HL-60/S4 treated with retinoic acid at 250 ng/mL for 4 days and 3 days (cell line): ENCODE results near the gene STK40.

Experiments
- in situ Hi-C: fragments of 300-500 bp; cut with MboI; formaldehyde crosslinking; loops from 2 replicates; pipeline ENCODE4 v1.7.0; 2022; ENCODE audit warnings: low sequenced_read_pairs

Gene STK40

DNA sequence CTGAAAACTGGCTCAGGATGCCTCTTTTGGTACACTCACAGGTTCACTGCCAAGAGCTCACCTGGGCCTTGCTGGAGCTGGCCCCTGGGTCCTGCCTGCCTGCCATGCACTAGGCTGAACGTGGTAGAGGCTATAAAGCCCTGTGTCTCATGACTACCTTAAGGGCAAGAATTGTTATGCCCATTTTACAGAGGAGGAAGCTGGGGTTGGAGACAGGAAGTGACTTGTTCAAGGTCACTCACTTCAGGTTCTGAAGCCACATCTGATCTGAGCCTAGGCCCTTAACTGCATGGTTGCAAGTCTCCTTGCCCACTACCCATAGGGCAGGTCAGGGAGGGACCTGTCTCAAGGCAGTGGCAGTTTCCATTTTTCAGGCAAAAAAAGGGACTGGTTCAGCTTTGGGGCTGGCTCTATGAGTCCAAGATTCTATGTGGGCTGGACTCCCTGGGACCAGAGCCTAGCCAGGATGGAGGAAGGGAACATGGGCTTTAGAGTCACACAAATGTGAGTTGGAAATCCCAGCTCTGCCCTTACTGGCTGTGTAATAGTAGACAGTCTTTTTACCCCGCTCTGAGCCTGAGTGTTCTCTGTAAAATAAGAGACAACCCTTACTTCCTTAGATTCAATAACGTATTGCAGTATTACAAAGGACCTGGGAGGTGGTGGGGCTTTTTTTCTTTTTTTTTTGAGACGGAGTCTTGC is 7.8 kb downstream of the STK40 start:
- in situ Hi-C loops: no loop called here

DNA sequence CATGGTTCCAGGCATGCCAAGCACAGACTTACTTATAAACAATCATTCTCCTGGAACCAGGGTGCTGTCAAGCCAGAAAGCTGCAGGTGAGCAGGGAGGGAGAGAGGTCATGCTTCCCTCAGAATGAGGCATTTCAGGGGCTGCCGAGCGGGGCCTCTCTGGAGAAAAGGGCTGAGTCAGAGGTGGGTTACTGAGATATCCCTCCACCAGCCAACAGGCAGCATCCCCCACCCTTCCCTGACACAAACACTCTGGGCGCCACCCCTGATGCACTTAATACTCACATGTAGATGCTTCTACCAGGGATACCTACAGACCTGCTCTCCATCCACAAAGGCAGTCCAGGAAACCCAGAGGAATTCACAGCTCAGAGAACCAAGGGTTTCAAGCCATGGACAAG is 13.1 kb downstream of the STK40 start:
- in situ Hi-C loops: no loop called here

GRCh38 chr1:36369061-36369861 is 16.5 kb downstream of the STK40 start:
- in situ Hi-C loops: no loop called here

GRCh38 chr1:36367798-36368197 is 17.9 kb downstream of the STK40 start:
- in situ Hi-C loops: no loop called here

DNA sequence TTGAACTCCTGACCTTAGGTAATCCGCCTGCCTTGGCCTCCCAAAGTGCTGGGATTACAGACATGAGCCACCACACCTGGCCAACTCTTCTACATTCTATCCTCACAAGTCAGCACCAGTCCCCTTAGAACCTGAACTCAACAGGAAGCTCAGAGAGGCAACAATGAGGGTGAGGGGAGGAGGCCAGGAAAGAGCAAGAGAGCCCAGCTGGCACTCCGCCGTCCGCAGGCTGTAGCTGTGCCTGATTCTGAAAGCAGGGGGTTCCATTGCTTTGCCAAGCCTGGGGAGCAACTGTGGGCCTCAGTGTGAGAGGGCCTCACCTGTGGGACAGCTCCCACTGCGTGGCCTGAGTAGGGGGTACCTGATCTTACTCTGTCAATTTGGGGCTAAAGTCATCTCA is 18.7 kb downstream of the STK40 start:
- in situ Hi-C loops: no loop called here

DNA sequence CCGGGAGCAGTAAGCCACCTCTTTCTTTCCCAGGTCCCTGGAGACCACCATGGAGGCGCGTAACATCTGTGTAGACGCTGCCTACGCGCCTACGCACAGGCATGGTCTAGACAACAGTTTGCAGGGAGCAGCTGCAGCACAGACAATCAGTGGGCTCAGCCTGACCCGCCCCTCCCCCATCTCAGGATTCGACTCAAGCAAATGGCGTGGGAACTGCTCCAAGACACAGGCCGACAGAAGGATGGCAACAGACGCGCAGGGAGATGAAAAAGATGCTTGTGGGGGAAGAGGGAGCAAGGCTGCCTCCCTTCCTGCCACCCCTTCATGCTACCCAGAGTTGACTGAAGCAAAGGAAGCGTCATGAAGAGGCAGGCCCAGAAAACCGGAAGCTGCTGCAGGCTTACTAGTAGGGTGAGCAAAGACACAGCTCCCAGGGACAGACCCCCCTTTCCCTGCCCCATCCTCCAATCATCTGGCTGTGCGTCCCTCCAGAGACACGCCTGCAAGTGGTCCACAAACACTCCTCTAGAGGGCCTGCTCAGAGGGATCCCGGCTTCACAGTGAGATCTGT is 19.5 kb downstream of the STK40 start:
- in situ Hi-C loops: no loop called here

DNA sequence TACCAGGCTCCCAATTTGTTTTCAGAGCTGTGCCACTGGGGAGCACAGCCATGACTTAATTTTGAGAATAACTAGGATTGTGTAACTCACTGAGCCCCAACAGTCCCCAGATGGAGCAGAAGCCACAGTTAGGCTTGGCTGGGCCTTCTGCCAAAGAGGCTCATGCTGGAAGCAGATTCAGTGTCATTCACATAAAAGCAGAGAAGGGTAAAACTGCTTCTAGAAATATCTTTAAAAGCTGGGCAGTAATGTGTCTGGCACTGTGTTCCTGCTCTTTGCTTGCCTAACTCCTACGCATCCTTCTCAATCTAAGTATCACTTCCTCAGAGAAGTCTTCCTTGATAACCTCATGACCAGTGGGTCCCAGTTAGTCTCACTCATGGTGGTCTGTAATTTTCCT is 20.3 kb downstream of the STK40 start:
- in situ Hi-C loops: no loop called here

DNA sequence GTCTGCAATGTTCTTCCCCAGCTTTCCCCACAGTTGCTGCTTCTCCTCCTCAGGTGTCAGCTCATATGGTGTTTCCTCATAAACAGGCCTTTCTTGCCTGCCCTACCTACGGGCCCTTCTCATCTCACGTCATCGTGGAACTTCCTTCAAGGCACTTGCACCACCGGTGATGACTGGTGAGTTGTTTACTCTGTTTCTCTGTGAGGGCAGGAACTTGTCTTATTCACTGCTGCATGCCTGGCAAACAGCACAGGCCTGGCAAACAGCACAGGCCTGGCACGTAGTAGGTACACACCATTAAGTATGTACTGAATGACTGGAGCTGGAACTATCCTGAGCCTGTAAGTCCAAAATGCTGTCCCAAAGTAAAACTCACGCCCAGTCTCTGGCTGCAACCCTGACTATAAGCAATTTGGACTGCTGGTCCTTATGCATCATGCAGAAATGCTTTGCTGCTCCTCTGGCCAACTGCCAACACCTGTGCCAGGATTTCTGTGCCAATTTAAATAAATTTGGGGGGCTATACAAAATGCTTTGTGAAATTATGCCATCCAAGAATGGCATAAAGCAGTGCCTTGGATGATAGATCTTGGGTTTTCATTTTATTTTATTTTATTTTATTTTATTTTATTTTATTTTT is 25.7 kb downstream of the STK40 start:
- in situ Hi-C loops: no loop called here

DNA sequence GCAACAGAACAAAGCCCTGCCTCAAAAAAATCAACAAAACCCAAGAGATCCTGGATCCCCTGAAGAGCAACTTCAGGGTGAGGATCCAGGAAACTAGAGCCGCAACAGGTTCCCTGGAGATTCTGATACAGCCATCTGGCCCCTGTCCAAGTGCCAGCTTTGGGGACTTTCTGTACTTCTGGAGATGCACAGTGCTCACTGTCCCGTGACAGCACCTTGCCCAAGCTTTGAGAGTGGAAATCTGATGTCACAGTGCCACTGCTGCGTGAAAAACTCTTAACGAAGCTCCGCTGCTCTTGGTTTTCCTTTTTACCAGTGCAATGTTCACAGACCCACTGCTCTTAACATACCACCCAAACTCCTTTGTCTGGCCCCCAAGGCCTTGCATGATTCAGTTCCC is 26.3 kb downstream of the STK40 start:
- in situ Hi-C loops: no loop called here

- in situ Hi-C loops: no loop called here
Observed at GRCh38 chr1:36358514-36359084, 27.1 kb downstream of the STK40 start.

GRCh38 chr1:36355811-36356210 is 29.9 kb downstream of the STK40 start:
- in situ Hi-C loops: no loop called here

DNA sequence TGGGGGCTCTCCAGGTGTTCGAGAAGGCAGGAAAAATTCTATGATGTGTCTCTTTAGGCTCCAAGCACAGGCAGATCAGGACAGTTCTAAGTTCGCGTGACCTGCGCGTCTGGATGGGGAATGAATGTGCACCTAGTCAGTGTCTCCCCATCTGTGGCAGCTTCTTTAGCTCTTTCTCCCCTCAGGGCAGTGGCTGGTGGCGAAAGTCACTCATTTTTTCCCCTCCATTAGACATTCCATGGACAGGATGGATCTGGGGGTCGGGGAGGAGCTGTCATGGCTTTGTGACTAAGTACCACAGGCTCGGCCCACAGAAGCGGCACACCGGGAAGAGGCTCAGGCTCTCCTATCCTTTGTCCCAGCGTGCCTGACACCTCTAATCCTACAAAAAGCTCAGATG is 31.2 kb downstream of the STK40 start:
- in situ Hi-C loops: no loop called here

GRCh38 chr1:36352910-36353878 is 32.5 kb downstream of the STK40 start:
- in situ Hi-C loops: no loop called here

DNA sequence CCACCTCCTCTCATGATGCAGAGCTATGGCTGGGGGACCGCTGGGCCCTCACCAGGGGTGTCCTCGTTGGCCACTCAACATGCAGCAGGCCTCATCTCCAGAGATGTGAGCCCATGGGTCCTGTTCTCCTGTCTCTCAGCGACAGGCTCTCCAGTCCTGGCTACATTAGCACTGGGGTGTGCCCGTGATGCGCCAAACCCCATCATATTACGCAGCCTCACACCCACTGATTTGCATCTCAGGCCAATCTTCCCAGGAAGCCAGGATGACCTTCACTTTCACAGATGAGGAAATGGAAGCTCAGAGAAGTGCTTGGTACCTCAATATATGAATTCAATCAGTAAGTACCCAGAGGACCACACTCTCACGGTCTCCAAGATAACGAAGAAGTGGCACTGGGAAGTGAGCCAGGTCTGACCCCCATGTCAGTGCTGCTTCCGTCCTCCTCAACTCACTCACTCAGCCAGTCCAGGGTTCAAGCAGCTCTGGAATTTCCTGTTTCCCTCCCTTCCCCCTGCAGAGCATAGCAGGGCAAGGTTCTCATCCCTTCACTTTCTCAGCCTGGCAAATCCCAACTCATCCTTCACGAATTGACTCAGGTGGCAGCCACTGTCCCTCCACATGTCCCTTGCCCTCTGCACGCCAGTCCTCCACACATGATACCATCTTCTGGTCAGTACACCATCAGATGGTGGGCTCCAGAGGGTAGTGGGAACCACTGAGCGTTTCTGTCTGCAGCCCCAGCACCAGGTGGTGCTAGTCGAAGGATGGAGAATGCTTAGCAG is 33.4 kb downstream of the STK40 start:
- in situ Hi-C loops: no loop called here

DNA sequence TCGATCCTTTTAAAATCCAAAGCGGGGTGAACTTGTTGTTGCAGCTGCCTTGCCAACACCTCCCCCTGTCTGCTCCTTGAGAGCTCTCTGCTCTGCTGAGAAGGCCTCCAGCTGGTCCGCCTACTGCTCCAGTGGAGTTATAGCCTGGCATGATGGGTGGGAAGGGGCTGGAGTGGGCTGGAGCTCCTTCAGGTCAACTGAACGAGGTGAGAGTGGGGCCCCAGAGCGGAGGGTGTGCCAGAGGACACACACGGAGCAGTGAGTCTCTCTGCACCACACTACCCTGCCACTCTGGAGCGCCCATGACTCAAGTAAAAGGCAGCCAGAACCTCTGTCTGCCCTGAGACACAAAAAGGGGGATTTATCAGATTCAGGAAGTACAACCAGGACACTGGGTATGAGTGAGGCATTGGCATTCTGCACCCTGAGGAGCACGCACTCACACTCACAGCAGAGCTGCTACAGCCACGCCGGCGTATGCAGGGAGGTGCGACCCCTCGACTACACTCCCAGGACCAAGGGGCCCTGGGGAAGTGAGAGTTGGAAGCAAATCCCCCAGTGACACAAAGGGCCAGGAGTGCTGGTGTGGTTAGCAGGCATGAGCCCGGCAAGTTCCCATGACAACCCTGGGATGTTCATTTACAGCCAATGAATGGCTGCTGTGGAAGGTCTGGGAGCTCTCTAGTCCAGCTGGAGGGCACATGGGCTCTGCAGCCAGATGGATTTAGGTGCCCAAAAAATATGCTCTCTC is 34.3 kb downstream of the STK40 start:
- in situ Hi-C loops: no loop called here

- in situ Hi-C loops: no loop called here
Observed at GRCh38 chr1:36350659-36351226, 35.0 kb downstream of the STK40 start.

DNA sequence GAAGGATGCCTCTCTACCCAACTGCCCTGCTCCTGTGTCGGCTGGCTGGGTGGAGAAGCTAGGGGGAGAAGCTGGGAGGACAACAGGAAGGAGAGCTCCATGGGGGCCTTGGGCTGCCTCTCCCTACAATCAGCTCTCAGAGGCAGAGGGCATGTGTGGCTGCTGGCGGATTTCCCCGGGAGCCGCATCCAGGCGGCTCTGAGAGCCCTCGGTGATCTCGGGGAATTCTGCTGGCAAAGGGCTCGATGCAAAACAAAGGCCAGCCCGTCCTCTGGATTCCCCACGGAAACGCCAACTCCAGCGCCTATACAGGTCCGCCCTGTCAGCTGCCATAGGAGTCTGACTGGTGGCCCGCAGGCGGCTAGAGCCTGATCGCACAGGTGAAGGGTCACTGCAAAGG is 35.9 kb downstream of the STK40 start:
- in situ Hi-C loops: no loop called here

GRCh38 chr1:36349241-36349671 is 36.5 kb downstream of the STK40 start:
- in situ Hi-C loops: no loop called here
